Measurements from ENCODE around the gene ITGA6.

- TF ChIP-seq CTCF (conservative IDR thresholded peaks at IDR 0.05 in 1 of 2, IDR thresholded peaks at IDR 0.05 in 1 of 2; ENCODE audit: extremely low read depth in 1 of 2, insufficient read depth in 1 of 2, low read depth in 1 of 2, low read length in 2 of 2) (no peak), EZH2 (IDR thresholded peaks at IDR 0.05; ENCODE audit: borderline replicate concordance, low read length) (no peak)
Measured at GRCh38 chr2:172426635-172427255, 641 bp upstream of the ITGA6 start.
